Vagina (tissue), 2 donors: ENCODE data around the gene ZAR1L.

Source experiments
- POLR2A ChIP-seq, 2 donors: fragments of 450-650 bp; IDR thresholded peaks; one replicate each; pipeline ENCODE4 v1.6.1; 2017; ENCODE audit warnings: antibody characterized with exemption in 2 of 2, mild to moderate bottlenecking in 2 of 2, moderate library complexity in 2 of 2
- POLR2AphosphoS5 ChIP-seq, 2 donors: sonication (generic); formaldehyde crosslinking; IDR thresholded peaks; one replicate each; pipeline ENCODE4 v1.9.0; 2017; ENCODE audit warnings: antibody characterized with exemption in 2 of 2, mild to moderate bottlenecking in 2 of 2, low read depth in 1 of 2; ENCODE audit not compliant: insufficient read depth in 1 of 2
- TF ChIP-seq, protein P1 (sequence below), 3 experiments: fragments of 450-650 bp in 2 of 3; fragments of 200-600 bp in 1 of 3; sonication (generic) in 1 of 3; IDR thresholded peaks; one replicate each; pipeline ENCODE4 v1.5.1; 2017 to 2019; ENCODE audit warnings: antibody characterized with exemption in 3 of 3, mild to moderate bottlenecking in 2 of 3, moderate library complexity in 2 of 3

- TF ChIP-seq, protein P1, sequence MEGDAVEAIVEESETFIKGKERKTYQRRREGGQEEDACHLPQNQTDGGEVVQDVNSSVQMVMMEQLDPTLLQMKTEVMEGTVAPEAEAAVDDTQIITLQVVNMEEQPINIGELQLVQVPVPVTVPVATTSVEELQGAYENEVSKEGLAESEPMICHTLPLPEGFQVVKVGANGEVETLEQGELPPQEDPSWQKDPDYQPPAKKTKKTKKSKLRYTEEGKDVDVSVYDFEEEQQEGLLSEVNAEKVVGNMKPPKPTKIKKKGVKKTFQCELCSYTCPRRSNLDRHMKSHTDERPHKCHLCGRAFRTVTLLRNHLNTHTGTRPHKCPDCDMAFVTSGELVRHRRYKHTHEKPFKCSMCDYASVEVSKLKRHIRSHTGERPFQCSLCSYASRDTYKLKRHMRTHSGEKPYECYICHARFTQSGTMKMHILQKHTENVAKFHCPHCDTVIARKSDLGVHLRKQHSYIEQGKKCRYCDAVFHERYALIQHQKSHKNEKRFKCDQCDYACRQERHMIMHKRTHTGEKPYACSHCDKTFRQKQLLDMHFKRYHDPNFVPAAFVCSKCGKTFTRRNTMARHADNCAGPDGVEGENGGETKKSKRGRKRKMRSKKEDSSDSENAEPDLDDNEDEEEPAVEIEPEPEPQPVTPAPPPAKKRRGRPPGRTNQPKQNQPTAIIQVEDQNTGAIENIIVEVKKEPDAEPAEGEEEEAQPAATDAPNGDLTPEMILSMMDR (IDR thresholded peaks at IDR 0.05), result no peak
- no peak for TF ChIP-seq POLR2A (IDR thresholded peaks at IDR 0.05)
- TF ChIP-seq POLR2AphosphoS5 (IDR thresholded peaks at IDR 0.05; ENCODE audit: insufficient read depth in 1 of 2, low read depth in 1 of 2), result no peak
Observed at GRCh38 chr13:32281096-32281495, 34.1 kb downstream of the ZAR1L start.
